Stimulated activated CD8-positive, alpha-beta memory T cell treated with anti-CD3 and anti-CD28 coated beads, Interleukin-15, amount 100 ng/mL, for 4 hours (primary cell): ENCODE data around the gene SEC22C.
"Not testable (repeated sequence)": the region's sequence is repeated elsewhere in the genome, so short reads cannot be mapped to it uniquely, and the experiment has no call there.

Experiments
- DNase-seq, 2 donors: peaks; one replicate each; pipeline ENCODE4 v3.0.0-alpha.2; 2020; ENCODE audit warnings: low read depth in 2 of 2

Gene SEC22C

DNA sequence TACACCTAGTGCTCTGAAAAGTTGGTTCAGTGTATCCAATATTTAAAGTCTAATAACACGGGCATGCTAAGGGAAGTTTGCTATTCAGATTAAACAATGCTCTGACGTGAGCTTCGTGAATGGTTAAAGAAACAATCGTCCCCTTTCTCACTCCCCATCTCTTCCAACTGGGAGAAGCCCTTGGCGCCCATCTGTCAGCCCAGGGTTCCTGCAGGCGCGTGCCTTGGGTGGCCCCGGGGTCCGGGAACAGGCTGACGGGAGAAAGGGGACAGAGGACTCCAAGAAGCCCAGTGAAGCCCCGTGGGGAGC lies 413 bp downstream of the SEC22C start:
- no peak for DNase-seq

DNA sequence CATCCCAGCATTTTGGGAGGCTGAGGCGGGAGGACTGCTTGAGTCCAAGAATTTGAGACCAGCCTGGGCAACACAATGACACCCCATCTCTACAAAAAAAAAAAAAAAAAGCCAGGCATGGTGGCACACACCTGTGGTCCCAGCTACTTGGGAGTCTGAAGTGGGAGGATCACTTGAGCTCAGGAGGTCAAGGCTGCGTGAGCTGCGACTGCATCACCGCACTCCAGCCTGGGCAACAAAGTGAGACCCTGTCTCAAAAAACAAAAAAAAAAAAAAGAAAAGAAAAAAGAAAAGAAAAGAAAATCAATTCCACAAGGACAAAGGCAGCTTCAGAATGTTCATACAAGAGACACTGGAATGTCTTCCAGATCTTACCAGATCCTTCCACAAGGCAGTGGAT lies 2.4 kb downstream of the SEC22C start:
- DNase-seq = not testable (repeated sequence)

DNA sequence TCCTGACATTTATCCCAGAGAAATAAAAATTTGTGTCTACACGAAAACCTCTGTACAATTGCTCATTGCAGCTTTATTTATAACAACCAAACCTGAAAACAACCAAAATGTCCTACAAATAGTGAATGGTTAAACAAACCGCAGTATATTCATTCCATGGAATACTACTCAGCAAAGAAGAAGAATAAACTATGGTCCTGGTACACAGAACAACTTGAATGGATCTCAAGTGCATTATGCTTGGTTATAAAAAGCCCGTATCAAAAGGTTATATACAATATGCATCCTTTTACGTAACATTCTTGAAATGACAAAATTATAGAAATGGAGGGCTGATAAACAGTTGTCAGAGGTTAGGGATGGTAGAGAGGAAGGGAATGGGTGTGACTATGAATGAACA lies 3.7 kb downstream of the SEC22C start:
- no peak for DNase-seq

DNA sequence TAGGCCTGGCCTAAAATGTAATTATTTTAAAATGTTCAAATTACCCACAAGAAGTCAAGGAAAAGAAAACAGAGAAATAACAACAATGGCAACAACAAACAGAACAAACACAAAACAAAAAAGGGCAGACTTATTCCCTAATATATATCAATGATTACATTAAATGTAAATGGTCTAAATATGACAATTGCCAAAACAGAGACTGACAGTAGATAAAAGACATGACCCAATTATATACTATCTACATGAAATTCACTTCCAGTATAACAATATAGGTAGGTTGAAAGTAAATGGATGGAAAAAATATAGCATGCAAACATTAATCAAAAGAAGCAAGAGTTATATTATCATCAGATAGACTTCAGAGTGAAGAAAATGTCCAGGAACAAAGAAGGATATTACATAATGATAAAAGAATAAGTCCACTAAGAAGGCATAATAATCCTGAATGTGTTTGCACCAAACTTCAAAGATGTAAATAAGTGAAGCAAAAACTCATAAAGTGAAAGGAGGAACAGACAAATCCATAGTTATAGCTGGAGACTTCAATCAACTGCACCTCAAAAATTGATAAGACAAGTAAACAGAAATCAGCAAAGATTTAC lies 6.5 kb downstream of the SEC22C start:
- DNase-seq = no peak

DNA sequence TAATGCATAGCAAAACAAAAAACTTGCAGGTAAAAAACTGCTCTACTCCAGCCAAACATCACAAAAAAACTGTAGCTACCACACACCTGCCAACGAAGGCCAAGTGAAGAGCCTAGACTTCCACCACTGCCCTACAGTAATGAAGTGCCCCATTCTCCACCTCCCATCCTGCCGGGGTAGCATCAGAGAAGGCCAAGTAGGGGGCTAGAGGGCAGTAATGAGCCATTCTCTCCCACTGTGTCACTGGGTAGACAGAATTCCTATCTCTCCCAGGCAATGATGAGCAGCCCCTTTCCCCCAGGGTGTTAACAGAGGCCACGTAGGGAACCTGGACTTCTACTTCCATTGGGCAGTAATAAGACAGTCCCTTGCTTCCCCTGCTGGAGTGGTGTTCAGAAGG lies 9.5 kb downstream of the SEC22C start:
- no peak for DNase-seq

DNA sequence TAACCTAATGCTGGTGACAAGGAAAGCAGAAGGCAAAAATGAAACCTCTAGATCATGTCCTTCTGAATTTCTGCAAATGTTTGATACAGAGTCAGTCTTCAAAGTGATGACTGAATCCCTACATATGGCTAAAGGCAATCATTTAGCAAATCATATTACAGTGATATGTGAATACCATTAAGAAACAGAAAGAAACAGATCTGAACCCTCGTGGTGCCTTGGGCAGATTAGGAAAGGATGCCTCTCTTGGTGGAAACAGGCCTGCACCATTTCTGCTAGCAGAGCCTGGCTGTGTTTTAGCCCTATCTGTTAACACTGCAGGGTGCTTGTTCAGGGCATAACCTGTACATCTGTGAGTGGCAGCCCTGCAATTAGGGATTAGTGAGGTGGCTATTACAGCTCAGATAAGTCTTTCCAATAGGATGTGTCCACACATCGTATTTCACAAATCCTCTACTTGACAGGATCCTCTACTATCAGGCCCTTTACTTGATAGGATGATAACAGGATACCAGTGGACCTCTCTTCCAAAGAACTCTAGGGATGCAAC lies 12.1 kb downstream of the SEC22C start:
- DNase-seq = no peak

DNA sequence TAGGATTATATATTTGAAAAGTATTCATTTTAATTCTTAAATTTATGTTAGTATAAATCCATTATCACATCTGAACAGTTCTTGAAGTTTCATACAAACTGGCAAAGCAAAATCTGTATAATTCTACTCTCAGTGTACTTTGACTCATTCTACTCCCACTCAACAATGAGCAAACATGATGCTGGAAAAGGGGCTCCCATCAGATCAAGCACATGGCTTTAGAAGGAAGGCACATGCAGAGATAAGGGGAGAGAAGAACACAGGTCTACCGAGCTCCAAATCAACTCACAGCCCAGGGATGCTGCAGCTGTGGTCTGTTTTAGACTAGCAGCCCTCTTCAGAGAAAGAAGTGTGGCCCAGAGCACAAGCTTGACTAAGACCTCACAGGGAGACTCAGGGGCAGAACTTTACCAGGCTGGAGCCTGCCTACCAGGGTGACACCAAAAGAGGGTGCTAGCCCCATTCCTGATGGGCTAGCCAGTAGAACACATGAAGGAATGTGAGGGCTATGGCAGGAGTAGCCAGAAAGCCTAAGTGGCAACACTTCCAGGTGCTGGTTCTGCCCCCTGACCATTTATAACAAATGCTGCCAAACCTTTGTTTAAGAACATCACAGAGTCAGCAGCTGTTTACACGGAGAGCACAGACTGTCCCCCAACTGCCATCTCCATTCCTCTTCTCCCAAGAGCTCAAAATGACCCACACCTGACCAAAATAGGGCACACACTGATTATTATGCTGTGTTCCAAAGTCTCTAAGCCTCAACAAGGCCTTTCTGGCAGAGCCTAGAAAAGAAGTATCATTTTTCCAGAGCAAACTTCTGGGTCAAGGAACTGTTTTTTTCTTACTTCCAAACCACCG lies 19.5 kb downstream of the SEC22C start:
- DNase-seq = no peak

DNA sequence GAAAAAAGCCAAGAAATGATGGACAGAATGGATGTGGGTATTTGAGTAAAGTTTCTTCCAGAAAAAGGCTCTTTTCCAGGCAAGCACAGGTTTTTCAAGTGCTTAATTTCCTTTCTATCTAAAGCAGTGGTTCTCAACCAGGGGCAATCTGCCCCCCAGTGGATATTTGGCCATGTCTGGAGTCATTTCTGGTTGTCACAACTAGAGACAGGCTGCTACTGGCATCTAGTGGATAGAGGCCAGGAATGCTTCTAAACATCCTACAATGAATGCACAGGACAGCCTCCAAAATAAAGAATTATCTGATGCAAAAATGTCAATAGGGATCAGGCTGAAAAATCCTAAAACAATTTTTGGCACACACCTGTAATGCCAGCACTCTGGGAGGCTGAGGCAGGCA lies 23.9 kb downstream of the SEC22C start:
- DNase-seq = no peak

DNA sequence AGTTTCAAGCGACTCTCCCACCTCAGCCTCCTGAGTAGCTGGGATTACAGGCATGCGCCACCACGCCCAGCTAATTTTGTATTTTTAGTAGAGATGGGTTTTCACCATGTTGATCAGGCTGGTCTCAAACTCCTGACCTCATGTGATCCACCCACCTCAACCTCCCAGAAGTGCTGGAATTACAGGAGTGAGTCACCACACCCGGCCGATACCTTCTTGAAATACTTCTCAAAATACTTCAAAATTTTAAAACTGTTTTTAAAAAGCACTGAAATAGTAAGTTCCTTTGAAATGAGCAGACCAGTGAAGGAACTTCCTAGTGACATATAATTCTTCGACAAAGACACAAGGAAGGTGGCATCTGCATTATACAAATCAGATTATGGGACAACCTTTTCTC lies 24.9 kb downstream of the SEC22C start:
- DNase-seq = not testable (repeated sequence)

DNA sequence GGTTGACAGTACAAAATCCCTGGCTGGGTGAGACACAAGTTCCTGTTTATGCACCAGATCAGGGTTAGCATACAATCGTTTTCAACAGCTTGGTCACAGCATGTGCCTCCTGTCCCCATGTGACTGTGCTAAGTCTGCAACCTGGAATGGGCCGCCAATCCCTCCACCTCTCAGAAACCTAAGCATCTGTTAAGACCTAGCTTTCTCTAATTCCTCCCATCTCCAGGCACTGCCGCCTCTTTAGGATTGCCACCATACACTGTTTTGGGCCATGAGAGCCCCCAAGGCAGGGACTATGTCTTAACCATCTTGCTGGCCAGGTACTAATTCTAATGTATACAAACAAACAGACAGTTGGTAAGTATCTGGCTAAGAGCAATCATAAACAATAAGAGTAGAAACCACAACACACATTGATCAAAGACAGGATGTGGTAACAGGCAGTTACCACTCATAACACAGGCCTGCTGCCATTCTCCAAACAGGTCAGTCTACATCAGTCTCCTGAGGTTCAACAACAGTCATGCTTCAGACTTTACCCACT lies 25.6 kb downstream of the SEC22C start:
- DNase-seq = no peak

DNA sequence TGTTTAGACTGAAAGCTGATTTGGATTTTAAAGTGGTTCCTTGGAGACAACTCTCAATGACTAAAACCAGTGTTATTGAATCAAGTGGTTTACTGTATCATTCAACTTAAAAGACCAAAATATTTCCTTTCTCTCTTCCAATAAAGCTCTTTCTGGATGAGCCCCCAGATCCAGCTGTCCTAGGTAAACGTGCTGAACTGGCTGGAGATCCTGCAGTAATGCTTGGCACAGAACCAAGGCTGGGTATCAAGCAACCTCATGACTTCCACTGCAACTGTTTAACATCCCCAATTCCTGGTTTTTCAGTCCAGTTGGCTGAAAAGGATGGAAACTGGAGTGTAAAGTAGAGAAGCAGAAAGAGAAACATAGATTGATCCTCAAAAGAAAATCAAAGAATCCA lies 28.9 kb downstream of the SEC22C start:
- DNase-seq = no peak

DNA sequence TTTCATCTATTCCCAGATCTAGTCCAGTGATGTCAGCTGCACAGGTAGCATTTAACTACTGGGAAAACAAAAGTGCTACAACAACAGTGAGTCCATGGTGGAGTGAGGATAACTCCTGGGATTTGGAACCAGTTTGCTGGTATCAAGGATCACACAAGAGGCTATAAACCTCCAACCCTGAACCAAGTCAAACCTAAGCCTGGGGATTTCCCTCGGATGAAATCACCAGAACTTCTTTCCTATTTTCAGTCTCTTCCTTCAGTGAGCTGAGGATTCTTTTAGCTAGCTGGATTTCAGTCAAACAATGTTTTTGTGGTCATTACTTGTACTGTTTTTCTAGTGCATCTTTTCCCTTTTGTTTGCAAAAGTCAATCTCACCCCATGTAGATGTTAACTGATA lies 31.5 kb downstream of the SEC22C start:
- no peak for DNase-seq

DNA sequence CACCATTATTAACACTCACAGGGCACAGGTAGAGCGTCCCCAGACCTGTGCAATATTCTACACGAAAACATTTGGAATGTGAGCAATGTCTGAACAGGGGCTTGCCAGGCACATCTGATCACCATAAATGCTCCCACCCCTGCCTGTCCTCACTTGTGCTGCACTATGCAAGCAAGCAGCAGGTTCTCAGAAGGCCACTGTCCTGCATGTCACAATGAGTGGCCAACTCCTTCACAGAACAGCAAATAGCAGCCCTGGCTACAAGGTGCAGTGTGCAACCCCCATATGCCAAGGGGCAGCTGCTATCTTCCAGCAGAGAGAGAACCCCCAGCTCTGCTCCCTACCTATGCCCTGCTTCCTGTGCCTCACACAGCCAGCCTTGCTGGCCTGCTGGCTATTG lies 32.6 kb downstream of the SEC22C start:
- no peak for DNase-seq

DNA sequence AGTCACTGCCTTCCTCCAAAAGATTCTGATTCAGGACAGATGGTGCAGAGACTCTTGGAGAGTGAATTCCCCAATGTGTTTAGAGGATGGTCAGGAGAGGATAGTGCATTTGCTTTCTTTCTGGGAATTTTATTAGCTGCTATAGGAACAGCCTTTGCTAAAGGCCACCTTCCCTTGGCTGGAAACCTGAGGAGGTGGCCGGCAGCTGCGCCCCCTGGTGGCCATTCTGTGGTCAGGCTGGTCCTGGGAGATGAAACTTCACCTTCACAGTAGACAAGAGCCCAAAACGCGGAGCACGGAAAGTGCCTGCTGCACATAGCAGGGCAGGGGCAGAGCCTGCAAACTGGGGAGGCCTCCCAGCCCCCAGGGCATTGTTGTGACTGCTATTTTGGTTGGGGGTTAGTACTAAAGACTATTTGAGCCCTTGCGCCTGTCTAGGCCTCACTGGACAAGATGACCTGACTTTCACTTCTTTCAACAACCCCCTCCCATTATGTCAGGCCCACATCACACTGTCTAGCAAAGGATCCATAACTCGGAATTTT lies 34.3 kb downstream of the SEC22C start:
- peak; percentile 27 to 30 for DNase-seq

DNA sequence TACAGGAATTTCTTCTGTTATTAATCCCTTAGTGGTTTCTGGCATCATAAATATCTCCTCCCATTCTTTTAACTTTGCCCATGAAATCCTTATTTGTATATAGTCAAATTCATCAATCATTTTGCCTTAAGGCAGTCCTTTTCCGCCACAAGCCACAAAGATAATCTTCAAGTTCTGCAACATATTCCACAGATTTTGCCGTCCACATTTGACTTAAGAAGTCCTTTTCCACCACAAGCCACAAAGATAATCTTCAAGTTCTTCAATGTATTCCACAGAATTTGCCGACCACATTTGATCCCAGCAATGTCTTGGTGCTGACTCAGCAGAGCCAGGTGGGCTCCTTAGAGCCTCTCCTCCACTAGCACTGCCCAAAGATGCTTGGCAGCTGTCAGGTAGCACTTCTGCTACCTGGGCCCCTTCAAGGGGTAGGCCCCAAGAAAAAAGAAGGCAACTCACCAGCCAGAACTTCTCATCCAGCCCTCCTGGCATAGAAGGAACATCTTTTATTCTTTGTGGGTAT lies 35.0 kb downstream of the SEC22C start:
- DNase-seq = no peak

DNA sequence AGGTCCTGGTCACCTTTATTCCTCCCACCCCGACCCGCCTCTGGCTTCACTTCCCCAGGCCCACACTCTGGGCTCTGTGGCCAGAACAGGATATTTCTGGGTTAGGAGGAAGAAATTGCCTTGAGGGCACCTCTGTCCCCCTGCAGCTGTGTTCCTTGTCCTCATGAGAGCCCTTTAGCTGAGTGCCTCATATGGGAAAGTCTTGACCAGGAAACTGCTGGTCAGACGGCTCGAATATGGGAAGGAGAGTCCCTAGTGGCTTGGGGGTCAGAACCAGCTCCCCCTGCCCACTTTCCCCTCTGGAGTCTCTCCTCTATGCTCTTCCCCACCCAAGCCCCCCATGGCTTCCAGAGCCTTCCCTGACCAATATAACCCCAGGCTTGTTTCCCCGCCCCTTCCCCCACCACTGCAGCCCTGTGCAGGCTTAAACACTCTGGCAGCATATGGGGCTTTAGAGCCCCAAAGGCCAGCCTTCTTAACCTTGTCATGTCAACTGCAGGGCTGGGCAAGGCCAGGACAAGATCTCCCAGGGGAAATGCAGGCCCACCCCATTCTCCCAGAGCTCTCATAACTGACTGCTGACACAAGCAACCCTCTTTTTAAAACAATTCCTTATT lies 36.4 kb downstream of the SEC22C start:
- DNase-seq = no peak

DNA sequence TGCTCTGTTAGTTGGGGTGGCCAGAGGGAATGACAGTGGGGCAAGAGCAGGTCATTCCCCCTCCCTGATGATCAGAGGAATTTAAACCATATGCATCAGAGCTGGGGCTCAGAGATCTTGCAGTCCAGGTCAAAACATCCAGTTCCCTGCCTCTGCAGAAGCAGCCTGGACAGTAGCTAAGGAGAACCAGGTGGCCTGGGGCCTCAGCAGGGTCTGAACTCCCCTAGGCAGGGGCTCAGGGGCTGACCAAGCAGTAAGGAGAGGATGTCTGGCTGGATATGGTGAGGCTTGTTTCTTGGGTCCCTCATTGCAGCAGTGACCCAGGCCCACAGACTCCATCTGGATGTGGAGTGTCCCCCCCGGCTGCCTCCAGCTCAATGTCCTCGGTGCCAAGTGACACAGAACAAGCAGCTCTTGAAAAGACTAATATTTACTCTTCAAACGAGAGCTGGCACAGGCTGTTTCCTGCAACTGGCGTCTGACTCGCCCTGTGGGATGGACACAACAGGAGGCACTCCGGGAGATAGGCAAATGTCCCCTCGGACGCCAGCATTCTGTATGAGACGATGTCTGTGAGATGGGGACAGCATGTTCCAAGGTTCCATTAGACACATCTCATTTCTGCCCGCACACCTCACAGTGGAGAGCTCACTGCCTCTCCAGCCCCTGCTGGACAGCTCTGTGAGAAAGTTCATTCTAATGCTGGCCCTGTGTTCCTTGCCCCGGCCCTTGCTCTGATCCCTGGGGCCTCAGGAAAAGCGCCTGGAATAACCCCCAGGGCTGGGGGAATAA lies 37.1 kb downstream of the SEC22C start:
- no peak for DNase-seq

DNA sequence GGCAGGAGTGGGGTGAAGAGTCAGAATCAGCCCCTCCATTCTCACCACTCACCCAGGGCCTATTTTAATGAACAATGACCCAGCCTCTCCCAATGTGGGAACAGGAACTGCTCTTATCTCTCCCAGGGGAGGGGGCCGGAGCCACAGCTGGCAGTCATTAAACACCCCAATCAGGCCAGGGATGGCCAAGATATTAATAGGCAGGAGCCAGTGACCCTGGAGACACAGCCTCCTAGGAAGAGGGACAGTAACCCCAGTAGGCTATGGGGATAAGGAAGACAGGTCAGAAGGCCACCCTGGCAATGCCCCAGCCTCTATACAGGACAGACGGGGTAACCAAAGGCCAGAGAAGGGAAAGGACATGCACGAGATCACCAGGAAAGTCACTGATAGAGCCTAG lies 40.7 kb downstream of the SEC22C start:
- DNase-seq = no peak

DNA sequence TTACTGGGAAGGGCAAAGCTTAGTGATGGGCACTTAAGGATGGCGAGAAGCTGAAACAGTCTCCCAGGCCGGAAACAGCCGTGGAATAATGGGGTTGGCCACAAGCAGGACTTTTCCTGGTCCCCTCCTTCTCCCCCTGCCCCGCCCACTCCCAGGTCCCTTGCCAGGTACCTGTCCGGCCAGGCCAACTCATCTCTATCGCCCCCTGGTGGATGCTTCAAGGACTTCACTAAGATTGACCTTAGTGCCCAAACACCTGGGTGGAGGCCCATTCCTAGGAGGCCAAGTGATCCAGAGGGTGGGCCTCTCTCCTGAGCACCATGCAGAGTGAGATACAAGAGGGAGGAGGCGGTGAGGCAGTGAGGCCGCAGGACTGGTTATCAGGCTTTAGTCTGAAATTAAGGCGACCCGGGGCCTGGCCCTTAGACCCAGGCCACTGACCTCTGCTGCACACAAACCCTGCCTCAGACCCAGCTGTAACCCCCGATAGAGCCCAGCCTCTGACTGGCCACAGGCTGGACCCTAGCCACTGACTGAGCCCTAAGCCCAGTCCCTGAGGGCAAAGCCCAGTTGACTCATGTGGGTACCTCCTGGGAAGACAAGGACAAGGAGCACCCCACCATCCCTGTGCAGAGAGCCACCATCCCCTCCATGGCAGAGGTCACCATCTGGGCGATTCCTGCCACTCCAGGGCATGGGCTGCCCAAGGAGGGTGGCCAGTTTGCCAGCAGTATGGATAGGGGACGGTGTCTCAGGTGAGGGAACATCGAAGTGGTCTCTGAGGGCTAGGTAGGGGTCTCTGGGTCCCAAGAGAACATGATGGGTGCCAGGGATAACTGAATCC lies 41.7 kb downstream of the SEC22C start:
- no peak for DNase-seq

DNA sequence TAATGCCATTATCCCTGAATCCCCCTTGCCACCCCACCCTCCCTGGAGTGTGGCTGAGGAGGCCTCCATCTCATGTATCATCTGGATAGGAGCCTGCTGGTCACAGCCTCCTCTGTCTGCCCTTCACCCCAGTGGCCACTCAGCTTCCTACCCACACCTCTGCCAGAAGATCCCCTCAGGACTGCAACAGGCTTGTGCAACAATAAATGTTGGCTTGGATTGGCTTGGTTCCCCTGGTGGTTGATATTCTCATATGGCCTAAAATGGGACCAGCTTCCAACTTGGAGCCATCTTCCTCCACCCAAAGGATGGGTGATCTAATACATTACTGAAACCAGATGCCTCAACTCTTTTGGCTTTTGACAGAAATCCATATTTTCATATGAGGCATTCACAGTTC lies 44.4 kb downstream of the SEC22C start:
- no peak for DNase-seq
